BJ (cell line): Measurements from ENCODE around the gene PARVG. TPM values are rescaled to one million over a fixed set of nuclear protein-coding genes. Genes with fewer than 3 reads are reported as not detected.

ENCODE experiments used
- CTCF ChIA-PET: fragments of 350-600 bp; formaldehyde crosslinking; extraction: SDS; loops from one replicate; lab custom pipeline; 2021; ENCODE audit warnings: antibody characterized with exemption, inconsistent platforms; lab: Yijun Ruan, JAX
- POLR2A ChIA-PET: fragments of 300-600 bp; sonication (Branson Sonifier 250); formaldehyde crosslinking; extraction: SDS; loops from one replicate; lab custom pipeline; 2021; ENCODE audit warnings: antibody characterized with exemption; lab: Charles Lee
- DNase-seq: peaks from one replicate; pipeline ENCODE4 v3.0.0-alpha.2; 2011; ENCODE audit warnings: low read depth
- H3K27me3 ChIP-seq: 2 replicates; pipeline ENCODE4 v1.6.0; 2011; ENCODE audit warnings: low read length; ENCODE audit not compliant: control insufficient read depth, insufficient read depth
- H3K36me3 ChIP-seq: 2 replicates; pipeline ENCODE4 v1.5.1; 2011; ENCODE audit warnings: low read length; ENCODE audit not compliant: control insufficient read depth, insufficient read depth
- H3K4me3 ChIP-seq: 2 replicates; pipeline ENCODE4 v1.5.1; 2011; ENCODE audit warnings: low read depth, mild to moderate bottlenecking, control low read depth, low read length
- CTCF ChIP-seq: IDR thresholded peaks from 2 replicates; pipeline ENCODE4 v1.5.1; 2011; ENCODE audit warnings: low read depth, mild to moderate bottlenecking, control low read depth, inconsistent platforms, low read length, moderate library complexity; ENCODE audit not compliant: insufficient read depth
- polyA plus RNA-seq: library from polyadenylated mRNA; depleted of rRNA; stranded (reverse); fragments of >200 nt; gene quantifications from 2 replicates; pipeline ENCODE4 v1.2.3, GENCODE V29; 2011

The PARVG gene
- polyA plus RNA-seq, 1 experiment = not detected

GRCh38 chr22:44199164-44199563, 18.4 kb downstream of the PARVG start:
- DNase-seq = no peak

GRCh38 chr22:44199866-44200265, 19.1 kb downstream of the PARVG start:
- H3K36me3 ChIP-seq = no peaks in the 10 kb centered on the region
- no peak overlapping the region for H3K4me3 ChIP-seq
- ChIA-PET POLR2A (no interaction called here), CTCF (no interaction called here)
- no peak for TF ChIP-seq CTCF
- peaks cover 8% of the 10 kb centered on the region; the same call in 1 of the 2 replicates for H3K27me3 ChIP-seq
- DNase-seq = no peak

More at GRCh38 chr22:44199164-44199563, 18.4 kb downstream of the PARVG start:
- H3K4me3 ChIP-seq = no peak overlapping the region
- TF ChIP-seq CTCF = no peak
- H3K27me3 ChIP-seq = peaks cover 8% of the 10 kb centered on the region
- CTCF ChIA-PET = no interaction called here
- H3K36me3 ChIP-seq = no peaks in the 10 kb centered on the region
- POLR2A ChIA-PET = no interaction called here

GRCh38 chr22:44200451-44200850, 19.7 kb downstream of the PARVG start:
- H3K36me3 ChIP-seq = no peaks in the 10 kb centered on the region
- TF ChIP-seq CTCF = no peak
- CTCF ChIA-PET = no interaction called here
- DNase-seq = no peak
- H3K4me3 ChIP-seq = no peak overlapping the region
- H3K27me3 ChIP-seq = peaks cover 7% of the 10 kb centered on the region; the same call in 1 of the 2 replicates
- POLR2A ChIA-PET = no interaction called here

GRCh38 chr22:44200855-44201550, 20.3 kb downstream of the PARVG start:
- ChIA-PET CTCF (interaction anchor here (0.7 kb wide), 1 partner anchor 45 kb away, joined by 4 read pairs; no protein-coding TSS in a partner anchor), POLR2A (no interaction called here)
- H3K4me3 ChIP-seq = no peak overlapping the region
- H3K36me3 ChIP-seq = no peaks in the 10 kb centered on the region
- TF ChIP-seq CTCF = no peak
- DNase-seq = no peak
- H3K27me3 ChIP-seq = peaks cover 7% of the 10 kb centered on the region; the same call in 1 of the 2 replicates

GRCh38 chr22:44201665-44202064, 20.9 kb downstream of the PARVG start:
- ChIA-PET POLR2A (no interaction called here), CTCF (no interaction called here)
- DNase-seq = no peak
- Histone ChIP-seq H3K36me3 (no peaks in the 10 kb centered on the region), H3K4me3 (no peak overlapping the region), H3K27me3 (peaks cover 3% of the 10 kb centered on the region; the same call in 1 of the 2 replicates)
- no peak for TF ChIP-seq CTCF
